Testis (tissue), 3 donors: ENCODE data around the gene IFI30. TPM values are rescaled to one million over a fixed set of nuclear protein-coding genes. Genes with fewer than 3 reads are reported as not detected.

Experiments used
- DNase-seq: peaks from one replicate; pipeline ENCODE4 v3.0.0-alpha.2; 2019
- H3K27ac ChIP-seq, 2 donors: fragments of 200-600 bp; sonication (generic); one replicate each; pipeline ENCODE4 v1.5.1; 2019
- H3K27me3 ChIP-seq: fragments of 200-600 bp; sonication (generic); one replicate; pipeline ENCODE4 v1.5.1; 2019
- H3K36me3 ChIP-seq: fragments of 200-600 bp; sonication (generic); one replicate; pipeline ENCODE4 v1.5.1; 2017; ENCODE audit warnings: low read depth; ENCODE audit errors: missing control alignments
- H3K4me1 ChIP-seq: fragments of 200-600 bp; sonication (generic); one replicate; pipeline ENCODE4 v1.5.1; 2019
- H3K4me3 ChIP-seq, 2 donors: fragments of 200-600 bp; sonication (generic); one replicate each; pipeline ENCODE4 v1.5.1; 2017 to 2019
- H3K9me3 ChIP-seq: fragments of 200-600 bp; sonication (generic); one replicate; pipeline ENCODE4 v1.5.1; 2017
- CTCF ChIP-seq, 3 experiments: fragments of 450-650 bp in 2 of 3; fragments of 200-600 bp in 1 of 3; sonication (generic) in 1 of 3; IDR thresholded peaks; one replicate each; pipeline ENCODE4 v1.5.1; 2016 to 2019; ENCODE audit warnings: antibody characterized with exemption in 3 of 3, mild to moderate bottlenecking in 2 of 3, moderate library complexity in 1 of 3
- POLR2A ChIP-seq: fragments of 450-650 bp; IDR thresholded peaks from one replicate; pipeline ENCODE4 v1.6.1; 2017; ENCODE audit warnings: antibody characterized with exemption, mild to moderate bottlenecking, moderate library complexity
- WGBS, 2 donors: methylation state at CpG; one replicate each; pipeline ENCODE4 v1.1.5; 2018; 5-methylcytosine and 5-hydroxymethylcytosine counted together
- intact Hi-C: fragments of 100-400 bp; cut with DNase I; formaldehyde crosslinking; loops from one replicate; pipeline ENCODE4 v1.15.1; 2023; ENCODE audit warnings: low total_unique reads
- polyA plus RNA-seq: library from polyadenylated mRNA; stranded (reverse); fragments of 350-450 nt; fragmentation: Illumina TruSeq; extraction: RNeasy Lipid Tissue Mini Kit (QIAGEN cat#74804); gene quantifications from one replicate; pipeline ENCODE4 v1.2.3, GENCODE V29; 2014; ENCODE audit warnings: low read depth, low replicate concordance; ENCODE audit not compliant: insufficient read depth
- total RNA-seq, 2 donors: library from RNA; depleted of rRNA; stranded (reverse); fragments of >200 nt; gene quantifications; one replicate each; pipeline ENCODE4 v1.2.3, GENCODE V29; 2016

Gene IFI30
- total and polyA plus RNA-seq, 3 donors from 2014 or later = 3.2 to 47.6 (median 7.4) TPM

DNA sequence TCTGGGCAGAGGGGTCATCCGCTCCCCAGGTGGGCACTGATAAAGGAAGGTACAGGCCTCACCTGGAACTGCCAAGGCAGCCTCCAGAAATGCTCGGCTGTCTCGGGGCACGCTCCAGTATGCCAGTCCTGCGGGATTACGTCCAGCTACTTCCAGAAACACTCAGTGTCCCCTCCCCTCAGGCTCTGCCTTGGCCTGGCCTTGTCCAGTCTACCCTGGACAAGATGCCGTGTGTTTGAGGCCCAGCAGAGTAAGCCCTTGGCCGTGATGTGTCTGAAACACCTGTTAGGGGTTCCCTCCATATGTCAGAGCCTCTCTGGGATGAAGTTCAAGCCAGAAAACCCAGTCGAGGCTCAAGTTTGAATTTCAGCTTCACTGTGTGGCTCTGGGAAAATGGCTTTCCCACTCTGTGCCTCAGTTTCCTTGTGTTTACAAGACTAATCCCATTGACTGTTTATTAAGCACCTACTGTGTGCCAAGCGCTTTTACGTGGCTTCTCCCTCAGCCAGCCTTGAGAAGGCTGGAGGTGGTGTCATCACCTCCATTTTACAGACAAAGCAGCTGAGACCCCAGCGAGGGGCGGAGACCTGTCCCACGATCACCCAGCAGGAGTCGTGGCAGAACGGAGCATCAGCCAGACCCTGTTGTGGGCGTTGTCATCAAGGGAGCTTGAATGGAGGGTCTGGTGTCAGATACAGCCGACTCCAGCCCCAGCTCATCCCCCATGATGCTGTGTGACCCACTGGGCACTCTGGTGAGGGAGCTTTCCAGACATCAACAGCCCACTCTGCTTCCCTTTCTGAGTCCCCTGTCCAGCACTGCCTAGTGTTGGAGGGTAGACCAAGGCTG lies 22.6 kb upstream of the IFI30 start:
- H3K36me3 ChIP-seq = no peaks in the 10 kb centered on the region
- no peak overlapping the region for H3K4me3 ChIP-seq
- no peak overlapping the region for H3K27ac ChIP-seq
- no peaks in the 10 kb centered on the region for H3K27me3 ChIP-seq
- no peak for DNase-seq
- no peaks in the 10 kb centered on the region for H3K9me3 ChIP-seq
- WGBS, 2 donors = 82 to 84% methylated on average over 10 to 18 of the region's 18 CpGs
- peaks cover 15% of the 10 kb centered on the region for H3K4me1 ChIP-seq
- TF ChIP-seq CTCF (IDR thresholded peaks at IDR 0.05) (no peak), POLR2A (no peak)
- intact Hi-C loops = no loop called here

DNA sequence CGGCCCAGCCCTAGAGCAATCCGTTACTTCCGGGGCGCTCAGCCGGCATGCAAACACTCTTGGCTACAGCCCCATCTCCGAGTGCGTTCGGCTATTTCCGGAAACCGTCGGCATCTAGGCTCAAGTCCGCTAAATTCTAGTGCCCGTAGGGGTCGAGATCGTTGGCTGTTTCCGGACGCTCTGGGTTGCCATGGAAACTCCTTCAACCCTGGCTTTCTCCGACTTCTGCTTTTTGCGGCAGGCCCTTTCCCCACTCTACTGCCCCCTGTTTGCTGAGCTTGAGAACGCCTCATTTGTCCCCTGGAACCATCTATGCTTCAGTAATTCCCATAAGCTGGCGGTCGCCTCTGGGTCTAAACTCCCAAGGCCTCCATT lies 21.2 kb upstream of the IFI30 start:
- TF ChIP-seq CTCF (IDR thresholded peaks at IDR 0.05) (peak; percentile 32 to 71 (median 61)), POLR2A (no peak)

GRCh38 chr19:18152817-18153555 lies 20.6 kb upstream of the IFI30 start, which contains the start of gene PIK3R2:
PIK3R2 (plus strand) TSS chr19:18153163; CDS start chr19:18155880, 2,717 bp downstream.
- Histone ChIP-seq H3K4me1 (peaks cover 33% of the 10 kb centered on the region), H3K9me3 (no peaks in the 10 kb centered on the region), H3K36me3 (no peaks in the 10 kb centered on the region), H3K27ac (peak within 1 kb of the TSS; percentile 95 to 96), H3K4me3 (peak within 1 kb of the TSS; percentile 70 to 94), H3K27me3 (no peaks in the 10 kb centered on the region)
- 1 to 3% methylated on average over 5 to 86 of the region's 86 CpGs for WGBS, 2 donors
- peak; percentile 100 for DNase-seq
- TF ChIP-seq CTCF (IDR thresholded peaks at IDR 0.05) (peak in 1 of 3 experiments; percentile 6), POLR2A (no peak)
- intact Hi-C loops = no loop called here

More for the DNA sequence above, 21.2 kb upstream of the IFI30 start:
- WGBS, 2 donors = 0 to 1% methylated on average over 22 of the region's 22 CpGs
- peak; percentile 99 for DNase-seq
- intact Hi-C loops = no loop called here
- Histone ChIP-seq H3K4me3 (peak overlapping the region; percentile 70 to 94), H3K4me1 (peaks cover 29% of the 10 kb centered on the region), H3K27me3 (no peaks in the 10 kb centered on the region), H3K9me3 (no peaks in the 10 kb centered on the region), H3K36me3 (no peaks in the 10 kb centered on the region), H3K27ac (peak overlapping the region; percentile 95 to 96)

- no peaks in the 10 kb centered on the region for H3K27me3 ChIP-seq
- H3K9me3 ChIP-seq = no peaks in the 10 kb centered on the region
- no peak for TF ChIP-seq POLR2A
- TF ChIP-seq CTCF (IDR thresholded peaks at IDR 0.05) = no peak
- peaks cover 33% of the 10 kb centered on the region for H3K4me1 ChIP-seq
- 2 to 5% methylated on average over 9 to 30 of the region's 38 CpGs for WGBS, 2 donors
- no peaks in the 10 kb centered on the region for H3K36me3 ChIP-seq
- intact Hi-C loops = no loop called here
- DNase-seq = no peak
- peak overlapping the region; percentile 95 to 96 for H3K27ac ChIP-seq
- H3K4me3 ChIP-seq = peak overlapping the region; percentile 70 to 94
These were observed 20.0 kb upstream of the IFI30 start for GRCh38 chr19:18153556-18154134.
